ENCODE results near the gene SEZ6. TPM values are rescaled to one million over a fixed set of nuclear protein-coding genes. Genes with fewer than 3 reads are reported as not detected.

Gene SEZ6
- total RNA-seq, 4 donors from 2014 or later = not detected

- ATAC-seq (no peak), DNase-seq (no peak)
- Histone ChIP-seq H3K9me3 (no peaks in the 10 kb centered on the region), H3K4me3 (no peak overlapping the region), H3K36me3 (no peaks in the 10 kb centered on the region), H3K4me1 (peaks cover 4 to 10% of the 10 kb centered on the region in 2 donors), H3K27me3 (no peaks in the 10 kb centered on the region), H3K27ac (no peak overlapping the region)
- intact Hi-C loops (cut with DNase I; ENCODE audit: low total_unique reads) = no loop called here
- no peak for TF ChIP-seq CTCF (IDR thresholded peaks at IDR 0.05 in 4 of 5, conservative IDR thresholded peaks at IDR 0.05 in 1 of 5)
- TF ChIP-seq POLR2A (IDR thresholded peaks at IDR 0.05) = no peak
- in situ Hi-C loops (cut with MboI; ENCODE audit: low sequenced_read_pairs in 4 of 4) = loop anchor here (10.0 to 25.0 kb wide), 3 partner anchors 595 to 622 kb away; partner anchors contain the start of genes IFT20 (in 3 of the 4), TNFAIP1 (in 3 of the 4), POLDIP2 (in 1 of the 4) and SARM1 (in 1 of the 4)
These were observed 49.0 kb downstream of the SEZ6 start for GRCh38 chr17:28956861-28957260.

GRCh38 chr17:28956112-28956511, 49.7 kb downstream of the SEZ6 start:
- H3K9me3 ChIP-seq = no peaks in the 10 kb centered on the region
- H3K27me3 ChIP-seq = no peaks in the 10 kb centered on the region
- no peak for TF ChIP-seq CTCF (IDR thresholded peaks at IDR 0.05 in 4 of 5, conservative IDR thresholded peaks at IDR 0.05 in 1 of 5)
- no peak for TF ChIP-seq POLR2A (IDR thresholded peaks at IDR 0.05)
- H3K4me3 ChIP-seq = no peak overlapping the region
- peaks cover 4 to 10% of the 10 kb centered on the region in 2 donors for H3K4me1 ChIP-seq
- no peaks in the 10 kb centered on the region for H3K36me3 ChIP-seq
- in situ Hi-C loops (cut with MboI; ENCODE audit: low sequenced_read_pairs in 4 of 4) = loop anchor here (10.0 to 25.0 kb wide), 3 partner anchors 594 to 621 kb away; partner anchors contain the start of genes IFT20 (in 3 of the 4), TNFAIP1 (in 3 of the 4), POLDIP2 (in 1 of the 4) and SARM1 (in 1 of the 4)
- no peak overlapping the region for H3K27ac ChIP-seq
- intact Hi-C loops (cut with DNase I; ENCODE audit: low total_unique reads) = no loop called here
- DNase-seq (no peak), ATAC-seq (no peak)

GRCh38 chr17:28955408-28955807, 50.4 kb downstream of the SEZ6 start:
- no peaks in the 10 kb centered on the region for H3K9me3 ChIP-seq
- H3K36me3 ChIP-seq = no peaks in the 10 kb centered on the region
- H3K27me3 ChIP-seq = no peaks in the 10 kb centered on the region
- intact Hi-C loops (cut with DNase I; ENCODE audit: low total_unique reads) = no loop called here
- H3K4me1 ChIP-seq = peaks cover 4 to 10% of the 10 kb centered on the region in 2 donors
- no peak overlapping the region for H3K27ac ChIP-seq
- ATAC-seq (no peak), DNase-seq (no peak)
- in situ Hi-C loops (cut with MboI; ENCODE audit: low sequenced_read_pairs in 4 of 4) = loop anchor here (10.0 to 25.0 kb wide), 3 partner anchors 593 to 621 kb away; partner anchors contain the start of genes IFT20 (in 3 of the 4), TNFAIP1 (in 3 of the 4), POLDIP2 (in 1 of the 4) and SARM1 (in 1 of the 4)
- TF ChIP-seq CTCF (IDR thresholded peaks at IDR 0.05 in 4 of 5, conservative IDR thresholded peaks at IDR 0.05 in 1 of 5) (no peak), POLR2A (IDR thresholded peaks at IDR 0.05) (no peak)
- H3K4me3 ChIP-seq = no peak overlapping the region

- no peak overlapping the region for H3K4me3 ChIP-seq
- H3K9me3 ChIP-seq = no peaks in the 10 kb centered on the region
- H3K36me3 ChIP-seq = no peaks in the 10 kb centered on the region
- DNase-seq (no peak), ATAC-seq (no peak)
- intact Hi-C loops (cut with DNase I; ENCODE audit: low total_unique reads) (loop anchor here (5.0 kb wide), 2 partner anchors 337 to 598 kb away; partner anchors contain the start of genes NUFIP2 and POLDIP2), in situ Hi-C loops (cut with MboI; ENCODE audit: low sequenced_read_pairs in 4 of 4) (loop anchor here (10.0 to 25.0 kb wide), 3 partner anchors 593 to 620 kb away; partner anchors contain the start of genes IFT20 (in 3 of the 4), TNFAIP1 (in 3 of the 4), POLDIP2 (in 1 of the 4) and SARM1 (in 1 of the 4))
- no peak overlapping the region for H3K27ac ChIP-seq
- H3K4me1 ChIP-seq = peaks cover 6 to 10% of the 10 kb centered on the region in 2 donors
- H3K27me3 ChIP-seq = no peaks in the 10 kb centered on the region
- TF ChIP-seq CTCF (IDR thresholded peaks at IDR 0.05 in 4 of 5, conservative IDR thresholded peaks at IDR 0.05 in 1 of 5) (no peak), POLR2A (IDR thresholded peaks at IDR 0.05) (no peak)
These were observed 50.9 kb downstream of the SEZ6 start for GRCh38 chr17:28954886-28955285.

Measured in gastrocnemius medialis (tissue), 4 donors.